Suppressor macrophage treated with lipopolysaccharide for 1 hour (primary cell): ENCODE measurements around the gene PPP1R2C.
A peak's percentile ranks its signal among the peaks of the same experiment; 100 is the strongest.

ENCODE experiments used
- DNase-seq, 3 donors: peaks; one replicate each; pipeline ENCODE4 v3.0.0-alpha.2; 2020 to 2022

The PPP1R2C gene

GRCh38 chrX:42778096-42778495, at the start of gene PPP1R2C:
TSS of gene PPP1R2C (minus strand) at chrX:42778163. CDS start at chrX:42778079, 84 bp downstream.
- no peak for DNase-seq

GRCh38 chrX:42825201-42825600, 47.2 kb upstream of the PPP1R2C start:
- no peak for DNase-seq

GRCh38 chrX:42824541-42824940, 46.6 kb upstream of the PPP1R2C start:
- no peak for DNase-seq

GRCh38 chrX:42823443-42823842, 45.5 kb upstream of the PPP1R2C start:
- DNase-seq: no peak

- DNase-seq: no peak
These were observed 44.0 kb upstream of the PPP1R2C start for GRCh38 chrX:42821803-42822443.

GRCh38 chrX:42818151-42818921, 40.4 kb upstream of the PPP1R2C start:
- DNase-seq: no peak

- DNase-seq: peak; percentile 2 to 18 (median 4)
These were observed 31.6 kb upstream of the PPP1R2C start for GRCh38 chrX:42809569-42809968.

- no peak for DNase-seq
These were observed 29.4 kb upstream of the PPP1R2C start for GRCh38 chrX:42807393-42807792.

- DNase-seq: no peak
These were observed 26.6 kb upstream of the PPP1R2C start for GRCh38 chrX:42804524-42804923.

GRCh38 chrX:42803320-42803719, 25.4 kb upstream of the PPP1R2C start:
- DNase-seq: no peak

- no peak for DNase-seq
These were observed 19.8 kb upstream of the PPP1R2C start for GRCh38 chrX:42797651-42798269.

- DNase-seq: no peak
These were observed 5.5 kb upstream of the PPP1R2C start for GRCh38 chrX:42783451-42783850.

GRCh38 chrX:42776195-42776594, 1.8 kb downstream of the PPP1R2C start:
- DNase-seq: no peak

- no peak for DNase-seq
These were observed 5.1 kb downstream of the PPP1R2C start for GRCh38 chrX:42772874-42773273.

- no peak for DNase-seq
These were observed 6.2 kb downstream of the PPP1R2C start for GRCh38 chrX:42771506-42772335.

GRCh38 chrX:42770566-42770965, 7.4 kb downstream of the PPP1R2C start:
- DNase-seq: no peak

GRCh38 chrX:42759881-42760280, 18.1 kb downstream of the PPP1R2C start:
- DNase-seq: no peak

- DNase-seq: no peak
These were observed 22.1 kb downstream of the PPP1R2C start for GRCh38 chrX:42755815-42756214.

GRCh38 chrX:42754603-42755002, 23.4 kb downstream of the PPP1R2C start:
- DNase-seq: no peak

- DNase-seq: no peak
These were observed 23.8 kb downstream of the PPP1R2C start for GRCh38 chrX:42754115-42754514.

- no peak for DNase-seq
These were observed 25.2 kb downstream of the PPP1R2C start for GRCh38 chrX:42752730-42753129.

- DNase-seq: no peak
These were observed 26.4 kb downstream of the PPP1R2C start for GRCh38 chrX:42751573-42751972.
